Measurements from ENCODE around the gene CIBAR2.
"Not testable (repeated sequence)": the region's sequence is repeated elsewhere in the genome, so short reads cannot be mapped to it uniquely, and the experiment has no call there.

CIBAR2 gene

DNA sequence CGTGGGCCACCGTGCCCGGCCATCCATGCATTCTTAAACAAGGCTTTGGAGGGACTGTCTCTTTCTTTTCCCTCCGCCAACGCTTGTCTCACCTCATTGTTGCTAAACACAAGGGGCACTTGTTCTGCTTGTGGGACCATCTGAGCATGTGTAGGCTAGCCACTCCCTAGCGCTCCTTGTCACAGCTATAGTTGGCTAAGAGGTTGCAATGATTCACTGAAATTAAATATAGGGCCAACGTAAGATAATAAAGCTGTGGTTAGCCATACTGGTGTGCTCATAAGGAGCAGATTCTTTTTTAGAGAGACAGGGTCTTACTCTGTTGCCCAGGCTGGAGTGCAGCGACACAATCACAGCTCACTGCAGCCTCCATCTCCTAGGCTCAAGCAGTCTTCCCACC lies 43.5 kb downstream of the CIBAR2 start:
- DNase-seq (ENCODE audit: insufficient read length, low spot score) (no peak), FAIRE-seq (no peak)

GRCh38 chr16:85067426-85067825 lies 44.8 kb downstream of the CIBAR2 start:
- DNase-seq (ENCODE audit: insufficient read length, low spot score) (no peak), FAIRE-seq (no peak)

GRCh38 chr16:85067024-85067423 lies 45.2 kb downstream of the CIBAR2 start:
- DNase-seq (ENCODE audit: insufficient read length, low spot score) (no peak), FAIRE-seq (no peak)

GRCh38 chr16:85066346-85066885 lies 45.9 kb downstream of the CIBAR2 start:
- DNase-seq (ENCODE audit: insufficient read length, low spot score): no peak
- FAIRE-seq: no peak

- FAIRE-seq (no peak), DNase-seq (ENCODE audit: insufficient read length, low spot score) (no peak)
Measured at GRCh38 chr16:85065099-85065498, 47.2 kb downstream of the CIBAR2 start.

- FAIRE-seq: no peak
- no peak for DNase-seq (ENCODE audit: insufficient read length, low spot score)
Measured at GRCh38 chr16:85064186-85064585, 48.1 kb downstream of the CIBAR2 start.

GRCh38 chr16:85062845-85063244 lies 49.4 kb downstream of the CIBAR2 start:
- FAIRE-seq (no peak), DNase-seq (ENCODE audit: insufficient read length, low spot score) (no peak)

DNA sequence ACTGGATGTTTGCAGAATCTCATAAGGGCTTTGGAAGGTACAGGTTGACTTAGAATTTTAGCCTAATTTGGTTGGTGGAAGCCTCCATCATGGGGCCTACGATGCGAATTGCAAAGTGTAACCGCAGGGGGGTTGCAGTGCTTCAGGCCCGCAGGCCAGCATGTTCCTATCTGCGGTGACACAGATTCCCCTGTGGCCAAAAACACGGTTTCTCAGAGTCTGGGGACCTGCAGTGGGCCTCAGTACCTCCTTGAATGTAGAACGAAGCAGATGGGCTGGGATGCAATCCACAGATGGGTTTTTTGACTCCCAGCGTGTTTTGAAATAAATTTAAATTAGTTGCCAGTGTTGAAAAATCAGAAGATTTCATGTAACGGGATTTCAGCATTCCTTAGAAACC lies 49.9 kb downstream of the CIBAR2 start:
- no peak for DNase-seq (ENCODE audit: insufficient read length, low spot score)
- FAIRE-seq: no peak

DNA sequence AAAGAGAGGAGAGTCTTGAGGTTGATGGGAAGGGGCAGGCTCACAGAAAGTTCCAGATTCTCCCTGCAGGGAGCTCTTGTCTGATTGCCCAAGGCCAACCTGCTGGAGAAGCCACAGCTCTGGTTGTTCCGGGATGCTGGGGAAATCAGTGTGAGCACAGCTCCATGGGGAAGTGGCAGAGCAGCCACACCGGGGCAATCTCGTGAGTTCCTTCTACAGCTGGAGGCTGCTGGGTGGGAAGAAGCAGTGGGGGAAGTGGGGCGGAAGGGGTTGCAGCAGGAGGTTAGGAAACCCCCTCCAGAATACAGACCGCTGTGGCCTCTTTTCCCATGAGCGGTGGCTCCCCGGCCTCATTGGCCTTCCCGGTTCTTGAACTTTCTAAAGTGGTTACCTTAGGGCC lies 50.7 kb downstream of the CIBAR2 start:
- DNase-seq (ENCODE audit: insufficient read length, low spot score) (no peak), FAIRE-seq (no peak)

GRCh38 chr16:85058909-85059308 lies 53.4 kb downstream of the CIBAR2 start:
- no peak for DNase-seq (ENCODE audit: insufficient read length, low spot score)
- no peak for FAIRE-seq

GRCh38 chr16:85057948-85058347 lies 54.3 kb downstream of the CIBAR2 start:
- FAIRE-seq (no peak), DNase-seq (ENCODE audit: insufficient read length, low spot score) (no peak)

- DNase-seq (ENCODE audit: insufficient read length, low spot score): no peak
- FAIRE-seq: no peak
Measured at GRCh38 chr16:85057212-85057889, 54.9 kb downstream of the CIBAR2 start.

DNA sequence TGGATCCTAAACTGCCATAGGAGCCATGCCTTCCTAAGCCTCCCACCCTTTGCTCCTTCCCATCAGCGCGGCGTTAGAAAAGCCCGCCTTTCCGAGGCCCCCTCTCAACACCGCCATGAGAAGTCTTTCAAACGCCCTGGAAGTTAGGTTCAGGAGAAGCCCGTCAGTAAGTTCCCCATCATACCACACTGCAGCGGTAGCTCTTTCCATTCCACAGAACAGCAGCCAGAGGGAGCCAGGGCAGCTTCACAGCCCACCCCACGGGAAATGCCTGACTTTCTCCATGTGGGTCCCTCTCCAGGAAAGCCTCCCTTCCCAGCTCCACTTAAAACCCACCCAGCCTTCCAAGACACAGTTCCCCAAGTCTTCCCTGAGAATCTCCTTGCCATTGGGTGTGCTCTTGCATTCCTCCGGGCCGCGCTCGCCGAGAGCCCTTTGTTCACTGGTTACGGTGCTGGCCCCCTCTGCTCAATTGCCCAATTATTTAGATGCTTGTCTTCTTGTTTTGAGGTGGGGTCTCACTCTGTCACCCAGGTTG lies 56.0 kb downstream of the CIBAR2 start:
- FAIRE-seq (no peak), DNase-seq (ENCODE audit: insufficient read length, low spot score) (no peak)

- peak; percentile 71 for DNase-seq (ENCODE audit: insufficient read length, low spot score)
- FAIRE-seq: peak; percentile 89
Measured at GRCh38 chr16:85055493-85056210, 56.6 kb downstream of the CIBAR2 start.

- no peak for DNase-seq (ENCODE audit: insufficient read length, low spot score)
Measured at GRCh38 chr16:85054948-85055492, 57.3 kb downstream of the CIBAR2 start.

DNA sequence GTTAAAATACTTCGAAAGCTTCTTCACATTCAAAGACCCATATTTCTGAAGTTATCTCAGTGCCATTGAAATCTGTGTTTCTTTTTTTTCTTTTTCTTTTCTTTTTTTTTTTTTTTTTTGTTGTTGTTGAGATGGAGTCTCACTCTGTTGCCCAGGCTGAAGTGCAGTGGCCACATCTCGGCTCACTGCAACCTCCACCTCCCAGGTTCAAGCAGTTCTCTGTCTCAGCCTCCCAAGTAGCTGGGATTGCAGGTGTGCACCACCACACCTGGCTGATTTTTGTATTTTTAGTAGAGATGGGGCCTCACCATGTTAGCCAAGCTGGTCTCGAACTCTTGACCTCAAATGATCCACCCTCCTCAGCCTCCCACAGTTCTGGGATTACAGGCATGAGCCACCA lies 58.0 kb downstream of the CIBAR2 start:
- not testable (repeated sequence) for FAIRE-seq; DNase-seq (ENCODE audit: insufficient read length, low spot score)

More at GRCh38 chr16:85054948-85055492, 57.3 kb downstream of the CIBAR2 start:
- FAIRE-seq: no peak

GRCh38 chr16:85052536-85052935 lies 59.7 kb downstream of the CIBAR2 start:
- DNase-seq (ENCODE audit: insufficient read length, low spot score): no peak
- FAIRE-seq: no peak

DNA sequence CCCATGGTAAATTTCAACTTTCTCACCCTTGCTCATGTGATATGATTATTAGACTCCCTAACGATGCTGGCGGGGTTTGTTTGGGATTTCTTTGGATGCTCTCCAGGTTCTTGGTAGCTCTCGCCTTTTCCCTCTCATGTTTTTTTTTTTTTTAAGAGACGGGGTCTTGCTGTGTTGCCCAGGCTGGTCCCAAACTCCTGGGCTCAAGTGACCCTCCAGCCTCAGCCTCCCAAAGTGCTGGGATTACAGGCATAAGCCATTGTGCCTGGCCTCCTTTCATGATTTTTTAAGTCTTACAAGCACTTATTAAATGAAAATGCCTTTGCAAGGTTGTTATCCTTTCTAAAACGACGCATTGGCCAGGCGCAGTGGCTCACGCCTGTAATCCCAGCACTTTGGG lies 60.6 kb downstream of the CIBAR2 start:
- no peak for FAIRE-seq
- DNase-seq (ENCODE audit: insufficient read length, low spot score): no peak

DNA sequence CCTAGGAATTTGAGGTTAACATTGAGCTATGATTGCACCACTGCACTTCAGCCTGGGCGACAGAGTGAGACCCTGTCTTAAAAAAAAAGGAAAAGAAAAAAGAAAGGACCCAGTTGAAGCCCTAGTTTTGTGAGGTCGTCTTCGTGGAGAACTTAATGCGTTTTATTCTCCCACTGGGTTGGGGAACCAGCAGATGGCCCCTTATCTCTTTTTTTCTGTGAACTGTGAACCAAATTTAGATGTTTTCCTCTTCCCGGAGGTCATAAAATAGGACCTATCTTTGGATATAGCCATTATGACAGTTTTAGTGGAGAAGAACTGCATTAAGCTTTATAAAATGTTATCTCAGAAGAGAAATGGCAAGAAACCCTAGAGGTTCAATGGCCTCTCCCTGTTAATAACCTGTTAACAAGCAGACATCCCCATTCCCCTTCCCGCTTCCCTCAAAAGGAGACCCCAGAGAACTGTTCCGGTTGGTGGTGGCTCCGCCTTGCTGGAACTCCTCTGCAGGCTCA lies 61.1 kb downstream of the CIBAR2 start:
- no peak for FAIRE-seq
- no peak for DNase-seq (ENCODE audit: insufficient read length, low spot score)

DNA sequence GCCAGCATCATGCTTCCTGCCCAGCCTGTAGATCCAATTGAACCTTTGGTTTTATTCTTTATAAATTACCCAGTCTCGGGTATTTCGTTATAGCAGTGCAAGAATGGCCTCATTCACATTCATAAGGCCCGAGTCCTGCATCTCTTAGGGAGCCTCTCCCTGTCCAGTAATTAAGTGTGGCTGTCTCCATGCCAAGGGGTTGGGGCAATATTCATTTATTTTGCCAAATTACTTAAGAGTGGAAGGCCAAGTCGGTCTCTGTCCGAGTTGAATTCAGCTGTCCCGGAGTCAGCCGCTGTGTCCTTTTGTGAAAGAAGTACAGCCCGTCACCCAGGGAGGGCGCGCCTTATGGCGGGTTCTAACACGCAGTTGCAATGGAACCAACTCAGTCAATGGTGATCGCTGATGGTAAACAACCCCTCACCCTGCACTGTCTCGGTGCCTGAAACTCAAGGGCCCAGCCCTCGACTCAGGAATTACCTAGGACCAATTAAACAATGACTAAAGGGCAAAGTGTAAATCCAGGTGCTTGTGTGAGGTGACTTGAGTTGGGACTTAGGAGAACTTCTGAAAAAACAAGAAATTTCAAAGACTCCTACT lies 62.5 kb downstream of the CIBAR2 start:
- FAIRE-seq (no peak), DNase-seq (ENCODE audit: insufficient read length, low spot score) (no peak)

All from GM19239 (cell line).